Retinal pigment epithelial cell (primary cell): ENCODE results near the gene ALPG.
"Not testable (repeated sequence)": the region's sequence is repeated elsewhere in the genome, so short reads cannot be mapped to it uniquely, and the experiment has no call there.

Experiments
- DNase-seq: peaks from one replicate; pipeline ENCODE4 v3.0.0-alpha.2; 2010; ENCODE audit warnings: low read depth
- H3K4me3 ChIP-seq: 2 replicates; pipeline ENCODE4 v1.5.1; 2011; ENCODE audit warnings: mild to moderate bottlenecking, low read length, control low read depth, moderate library complexity
- CTCF ChIP-seq: conservative IDR thresholded peaks from 2 replicates; pipeline ENCODE4 v1.5.1; 2011; ENCODE audit warnings: low read depth, low read length, control low read depth, inconsistent platforms

ALPG gene

GRCh38 chr2:232398293-232399034 lies 8.2 kb upstream of the ALPG start:
- no peak overlapping the region for H3K4me3 ChIP-seq
- no peak for DNase-seq
- TF ChIP-seq CTCF, result no peak

GRCh38 chr2:232400256-232401015 lies 6.2 kb upstream of the ALPG start:
- no peak overlapping the region for H3K4me3 ChIP-seq
- TF ChIP-seq CTCF, result no peak
- no peak for DNase-seq

- H3K4me3 ChIP-seq, result no peak overlapping the region
- DNase-seq, result no peak
- TF ChIP-seq CTCF, result no peak
Measured at GRCh38 chr2:232402518-232402917, 4.1 kb upstream of the ALPG start.

GRCh38 chr2:232405943-232406510 lies 617 bp upstream of the ALPG start:
- H3K4me3 ChIP-seq, result no peak overlapping the region
- no peak for TF ChIP-seq CTCF

GRCh38 chr2:232407428-232408150 lies 945 bp downstream of the ALPG start:
- H3K4me3 ChIP-seq, DNase-seq: not testable (repeated sequence)

More at GRCh38 chr2:232405943-232406510, 617 bp upstream of the ALPG start:
- DNase-seq, result no peak

- H3K4me3 ChIP-seq, DNase-seq: not testable (repeated sequence)
Measured at GRCh38 chr2:232408269-232408668, 1.6 kb downstream of the ALPG start.

- not testable (repeated sequence) for DNase-seq, H3K4me3 ChIP-seq
Measured at GRCh38 chr2:232409617-232410016, 3.0 kb downstream of the ALPG start.

GRCh38 chr2:232410238-232410900 lies 3.7 kb downstream of the ALPG start:
- no peak for TF ChIP-seq CTCF
- DNase-seq, result no peak
- H3K4me3 ChIP-seq, result no peak overlapping the region
